HL-60 (cell line): ENCODE data around the gene ANKRD6.

ENCODE experiments used
- CTCF ChIP-seq: IDR thresholded peaks from one replicate; pipeline ENCODE4 v1.5.1; 2011; ENCODE audit warnings: low read length, control low read depth, inconsistent platforms; ENCODE audit not compliant: insufficient read depth
- GABPA ChIP-seq: IDR thresholded peaks from 2 replicates; pipeline ENCODE4 v1.6.1; 2012; ENCODE audit warnings: low read depth
- POLR2AphosphoS5 ChIP-seq: IDR thresholded peaks from 2 replicates; pipeline ENCODE4 v1.6.1; 2012; ENCODE audit warnings: low read depth
- REST ChIP-seq: IDR thresholded peaks from 2 replicates; pipeline ENCODE4 v1.6.1; 2012; ENCODE audit warnings: low read depth; ENCODE audit not compliant: insufficient replicate concordance

GRCh38 chr6:89386917-89387491 is 45.9 kb upstream of the ANKRD6 start:
- TF ChIP-seq CTCF: no peak
- TF ChIP-seq GABPA: no peak
- no peak for TF ChIP-seq REST
- no peak for TF ChIP-seq POLR2AphosphoS5
